Measurements from ENCODE around the gene YIF1B.

GRCh38 chr19:38277969-38278680 is 37.6 kb downstream of the YIF1B start:
- TF ChIP-seq POLR2A (IDR thresholded peaks at IDR 0.05) (no peak), CTCF (IDR thresholded peaks at IDR 0.05) (no peak), EP300 (IDR thresholded peaks at IDR 0.05) (no peak), POLR2AphosphoS5 (IDR thresholded peaks at IDR 0.05) (no peak)
